Neural progenitor cell (in vitro differentiated cells): ENCODE data around the gene IVNS1ABP.

ENCODE experiments used
- CTCF ChIP-seq: fragments of 200-600 bp; sonication (generic); IDR thresholded peaks from 2 replicates; pipeline ENCODE4 v1.5.1; 2017; ENCODE audit warnings: antibody characterized with exemption, mild to moderate bottlenecking
- EZH2 ChIP-seq: fragments of 200-600 bp; sonication (generic); IDR thresholded peaks from 2 replicates; pipeline ENCODE4 v1.6.1; 2017; ENCODE audit warnings: antibody characterized with exemption, mild to moderate bottlenecking, moderate library complexity
- EZH2phosphoT487 ChIP-seq: fragments of 200-600 bp; sonication (generic); IDR thresholded peaks from 2 replicates; pipeline ENCODE4 v1.6.1; 2017; ENCODE audit warnings: antibody characterized with exemption

- TF ChIP-seq CTCF (no peak), EZH2 (no peak), EZH2phosphoT487 (no peak)
These were observed 67.5 kb downstream of the IVNS1ABP start for GRCh38 chr1:185249563-185249962.
